ENCODE data around the gene SRC.

GRCh38 chr20:37372441-37372840, 26.5 kb downstream of the SRC start:
- TF ChIP-seq, protein P1, sequence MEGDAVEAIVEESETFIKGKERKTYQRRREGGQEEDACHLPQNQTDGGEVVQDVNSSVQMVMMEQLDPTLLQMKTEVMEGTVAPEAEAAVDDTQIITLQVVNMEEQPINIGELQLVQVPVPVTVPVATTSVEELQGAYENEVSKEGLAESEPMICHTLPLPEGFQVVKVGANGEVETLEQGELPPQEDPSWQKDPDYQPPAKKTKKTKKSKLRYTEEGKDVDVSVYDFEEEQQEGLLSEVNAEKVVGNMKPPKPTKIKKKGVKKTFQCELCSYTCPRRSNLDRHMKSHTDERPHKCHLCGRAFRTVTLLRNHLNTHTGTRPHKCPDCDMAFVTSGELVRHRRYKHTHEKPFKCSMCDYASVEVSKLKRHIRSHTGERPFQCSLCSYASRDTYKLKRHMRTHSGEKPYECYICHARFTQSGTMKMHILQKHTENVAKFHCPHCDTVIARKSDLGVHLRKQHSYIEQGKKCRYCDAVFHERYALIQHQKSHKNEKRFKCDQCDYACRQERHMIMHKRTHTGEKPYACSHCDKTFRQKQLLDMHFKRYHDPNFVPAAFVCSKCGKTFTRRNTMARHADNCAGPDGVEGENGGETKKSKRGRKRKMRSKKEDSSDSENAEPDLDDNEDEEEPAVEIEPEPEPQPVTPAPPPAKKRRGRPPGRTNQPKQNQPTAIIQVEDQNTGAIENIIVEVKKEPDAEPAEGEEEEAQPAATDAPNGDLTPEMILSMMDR (IDR thresholded peaks at IDR 0.05), result no peak
- no peak for TF ChIP-seq POLR2A (IDR thresholded peaks at IDR 0.05)

Data from thyroid gland (tissue), 4 donors.